ENCODE data around the gene DNAJC24.

Gene DNAJC24

DNA sequence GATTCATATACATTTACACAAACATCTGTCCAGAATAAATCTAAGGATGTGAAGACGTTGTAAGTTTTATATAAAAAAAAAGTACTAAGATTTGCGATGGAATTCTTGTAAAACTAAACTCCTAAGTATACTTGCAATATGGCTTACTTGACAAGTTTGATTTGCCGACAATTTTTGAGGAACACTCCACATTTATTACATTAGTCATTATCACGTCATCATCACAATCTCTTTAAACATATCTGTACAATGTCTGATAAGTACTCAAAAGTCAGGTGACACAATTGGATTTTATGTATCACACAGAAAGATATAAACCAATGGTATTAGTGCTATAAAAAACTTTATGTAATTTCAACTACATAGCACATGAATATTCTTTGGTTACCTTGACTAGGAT is 109.4 kb downstream of the DNAJC24 start:
- no peaks in the 10 kb centered on the region for H3K4me1 ChIP-seq (ENCODE audit: control insufficient read depth, insufficient read depth, low read length)
- H3K9me3 ChIP-seq (ENCODE audit: control insufficient read depth, insufficient read depth, low read length): no peaks in the 10 kb centered on the region
- no peaks in the 10 kb centered on the region for H3K36me3 ChIP-seq (ENCODE audit: control insufficient read depth, insufficient read depth, low read length)
- 100% methylated on average over 1 of the region's 4 CpGs for WGBS (ENCODE audit: insufficient coverage, insufficient read length)
- H3K27ac ChIP-seq (ENCODE audit: low read length): no peak overlapping the region
- DNase-seq (ENCODE audit: low read depth, low spot score): no peak
- H3K27me3 ChIP-seq (ENCODE audit: control insufficient read depth, insufficient read depth, low read length): no peaks in the 10 kb centered on the region
- H3K4me3 ChIP-seq (ENCODE audit: low read length): no peak overlapping the region

DNA sequence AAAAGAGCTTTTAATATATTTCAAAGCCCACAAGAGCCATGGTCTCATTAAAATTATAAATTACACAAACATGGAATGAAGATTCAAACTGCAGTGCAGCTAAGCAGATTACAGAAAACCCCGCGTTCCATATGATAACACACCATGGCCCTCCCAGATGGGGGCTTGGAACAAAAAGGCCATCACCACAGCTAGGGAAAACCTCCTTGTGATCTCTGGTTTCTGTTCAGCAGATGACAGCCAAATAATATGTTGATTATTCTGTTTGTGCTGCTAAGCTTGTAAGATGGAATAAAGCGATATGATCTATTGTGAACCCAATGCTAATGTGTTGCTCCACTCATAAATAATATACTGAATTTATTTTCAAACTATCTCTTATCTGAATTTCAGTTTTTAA is 111.3 kb downstream of the DNAJC24 start:
- Histone ChIP-seq H3K4me1 (ENCODE audit: control insufficient read depth, insufficient read depth, low read length) (no peaks in the 10 kb centered on the region), H3K27me3 (ENCODE audit: control insufficient read depth, insufficient read depth, low read length) (no peaks in the 10 kb centered on the region), H3K36me3 (ENCODE audit: control insufficient read depth, insufficient read depth, low read length) (no peaks in the 10 kb centered on the region), H3K4me3 (ENCODE audit: low read length) (no peak overlapping the region), H3K9me3 (ENCODE audit: control insufficient read depth, insufficient read depth, low read length) (no peaks in the 10 kb centered on the region), H3K27ac (ENCODE audit: low read length) (no peak overlapping the region)
- DNase-seq (ENCODE audit: low read depth, low spot score): no peak
- WGBS (ENCODE audit: insufficient coverage, insufficient read length): no CpG with 5 or more reads among the region's 3 CpGs

All from iPS DF 6.9 (cell line).